22Rv1 (cell line): ENCODE data around the gene GPR84.

Experiments
- ZFX ChIP-seq: fragments of 450-650 bp; IDR thresholded peaks from 2 replicates; pipeline ENCODE4 v1.6.1; 2017; ENCODE audit warnings: antibody characterized with exemption, borderline replicate concordance
- TF ChIP-seq, protein P1 (sequence below): fragments of 450-650 bp; IDR thresholded peaks from 2 replicates; pipeline ENCODE4 v1.5.1; 2017; ENCODE audit warnings: mild to moderate bottlenecking

DNA sequence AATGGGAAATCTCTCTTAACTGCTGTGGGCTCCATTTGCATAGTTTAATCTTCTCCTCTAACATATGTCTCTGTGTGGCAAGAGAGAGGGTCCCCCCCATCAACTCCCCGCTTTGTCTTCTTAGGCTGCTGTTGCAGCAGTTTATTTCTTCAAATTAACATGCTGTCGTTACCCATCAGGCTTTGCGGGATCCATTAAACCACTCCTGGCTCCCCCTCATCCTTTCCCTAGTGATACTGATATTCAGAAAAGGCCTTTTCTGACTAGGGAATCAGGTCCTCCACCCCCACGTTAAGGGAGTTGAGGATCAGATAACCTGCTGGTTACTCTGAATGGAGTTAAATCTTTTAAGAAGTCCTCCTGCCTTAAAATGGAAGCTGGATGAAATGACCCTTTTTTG is 15.2 kb downstream of the GPR84 start:
- TF ChIP-seq, protein P1, sequence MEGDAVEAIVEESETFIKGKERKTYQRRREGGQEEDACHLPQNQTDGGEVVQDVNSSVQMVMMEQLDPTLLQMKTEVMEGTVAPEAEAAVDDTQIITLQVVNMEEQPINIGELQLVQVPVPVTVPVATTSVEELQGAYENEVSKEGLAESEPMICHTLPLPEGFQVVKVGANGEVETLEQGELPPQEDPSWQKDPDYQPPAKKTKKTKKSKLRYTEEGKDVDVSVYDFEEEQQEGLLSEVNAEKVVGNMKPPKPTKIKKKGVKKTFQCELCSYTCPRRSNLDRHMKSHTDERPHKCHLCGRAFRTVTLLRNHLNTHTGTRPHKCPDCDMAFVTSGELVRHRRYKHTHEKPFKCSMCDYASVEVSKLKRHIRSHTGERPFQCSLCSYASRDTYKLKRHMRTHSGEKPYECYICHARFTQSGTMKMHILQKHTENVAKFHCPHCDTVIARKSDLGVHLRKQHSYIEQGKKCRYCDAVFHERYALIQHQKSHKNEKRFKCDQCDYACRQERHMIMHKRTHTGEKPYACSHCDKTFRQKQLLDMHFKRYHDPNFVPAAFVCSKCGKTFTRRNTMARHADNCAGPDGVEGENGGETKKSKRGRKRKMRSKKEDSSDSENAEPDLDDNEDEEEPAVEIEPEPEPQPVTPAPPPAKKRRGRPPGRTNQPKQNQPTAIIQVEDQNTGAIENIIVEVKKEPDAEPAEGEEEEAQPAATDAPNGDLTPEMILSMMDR: no peak
- no peak for TF ChIP-seq ZFX
